Measurements from ENCODE around the gene LMNB1. TPM values are rescaled to one million over a fixed set of nuclear protein-coding genes. Genes with fewer than 3 reads are reported as not detected.

The LMNB1 gene
- total RNA-seq, 2 experiments from 2014 or later: 173 to 280 TPM

DNA sequence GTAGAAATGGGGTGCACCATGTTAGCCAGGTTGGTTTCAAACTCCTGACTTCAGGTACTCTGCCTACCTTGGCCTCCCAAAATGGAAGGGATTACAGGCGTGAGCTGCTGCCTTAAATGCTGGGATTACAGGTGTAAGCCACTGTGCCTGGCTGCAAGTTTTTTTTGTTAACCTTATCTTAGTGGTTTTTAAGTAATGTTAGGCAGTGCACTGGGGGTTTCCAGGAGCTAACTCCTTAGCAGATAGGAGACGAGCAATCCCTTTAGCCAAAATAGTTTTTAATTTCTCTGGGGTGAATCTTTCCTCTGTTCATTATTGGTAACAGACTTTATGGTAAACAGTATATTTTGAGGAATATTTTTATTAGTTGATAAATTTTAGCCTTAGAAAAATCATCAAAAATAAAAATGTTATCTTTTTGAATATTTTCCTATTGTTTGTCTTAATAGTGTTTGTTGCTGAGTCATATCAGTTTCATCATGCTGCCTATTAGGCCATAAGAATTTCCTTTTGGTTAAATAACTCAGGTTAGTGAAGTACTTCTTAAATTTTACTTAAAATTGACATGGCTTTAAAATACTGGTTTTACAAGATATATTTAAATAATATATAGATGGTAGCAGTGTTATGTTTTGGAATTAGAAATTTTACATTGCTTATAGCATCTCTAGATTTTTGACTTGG, 37.9 kb downstream of the LMNB1 start:
- Histone ChIP-seq H3K79me2 (ENCODE audit: insufficient read depth, low read depth, low read length) (peaks cover 77% of the 10 kb centered on the region; the same call in 1 of the 2 replicates), H3K27ac (ENCODE audit: low read depth, low read length, poor library complexity, severe bottlenecking) (no peak overlapping the region), H3K9me3 (ENCODE audit: low read length) (no peaks in the 10 kb centered on the region), H4K20me1 (ENCODE audit: insufficient read depth, low read length) (peaks cover 16% of the 10 kb centered on the region; the same call in 1 of the 2 replicates), H3K9me2 (ENCODE audit: insufficient read depth, low read length) (no peaks in the 10 kb centered on the region), H2AFZ (ENCODE audit: low read length) (no peak overlapping the region), H3K4me2 (ENCODE audit: low read length) (no peak overlapping the region), H3K36me3 (ENCODE audit: insufficient read depth, low read length) (peaks cover 99% of the 10 kb centered on the region), H3K4me3 (ENCODE audit: low read depth, low read length, poor library complexity, severe bottlenecking) (no peak overlapping the region), H3K4me1 (ENCODE audit: insufficient read depth, low read length, poor library complexity, severe bottlenecking) (peaks cover 11% of the 10 kb centered on the region)
- ChIA-PET CTCF (ENCODE audit: unreplicated experiment) (no interaction called here), POLR2A (interaction anchor here (0.5 to 3.0 kb wide), 10 partner anchors 10 to 141 kb away, joined by 3 to 10 read pairs (median 3); partner anchors contain the start of gene LMNB1)
- intact Hi-C loops (cut with micrococcal nuclease; ENCODE audit: unreplicated experiment): no loop called here
- TSS peak; percentile 2 for BruUV-seq (replicated peaks)
- no peak for DNase-seq (ENCODE audit: low spot score)
- TF ChIP-seq EZH2phosphoT487 (IDR thresholded peaks at IDR 0.05; ENCODE audit: borderline replicate concordance, low read depth, low read length): no peak
- TF ChIP-seq, protein P1, sequence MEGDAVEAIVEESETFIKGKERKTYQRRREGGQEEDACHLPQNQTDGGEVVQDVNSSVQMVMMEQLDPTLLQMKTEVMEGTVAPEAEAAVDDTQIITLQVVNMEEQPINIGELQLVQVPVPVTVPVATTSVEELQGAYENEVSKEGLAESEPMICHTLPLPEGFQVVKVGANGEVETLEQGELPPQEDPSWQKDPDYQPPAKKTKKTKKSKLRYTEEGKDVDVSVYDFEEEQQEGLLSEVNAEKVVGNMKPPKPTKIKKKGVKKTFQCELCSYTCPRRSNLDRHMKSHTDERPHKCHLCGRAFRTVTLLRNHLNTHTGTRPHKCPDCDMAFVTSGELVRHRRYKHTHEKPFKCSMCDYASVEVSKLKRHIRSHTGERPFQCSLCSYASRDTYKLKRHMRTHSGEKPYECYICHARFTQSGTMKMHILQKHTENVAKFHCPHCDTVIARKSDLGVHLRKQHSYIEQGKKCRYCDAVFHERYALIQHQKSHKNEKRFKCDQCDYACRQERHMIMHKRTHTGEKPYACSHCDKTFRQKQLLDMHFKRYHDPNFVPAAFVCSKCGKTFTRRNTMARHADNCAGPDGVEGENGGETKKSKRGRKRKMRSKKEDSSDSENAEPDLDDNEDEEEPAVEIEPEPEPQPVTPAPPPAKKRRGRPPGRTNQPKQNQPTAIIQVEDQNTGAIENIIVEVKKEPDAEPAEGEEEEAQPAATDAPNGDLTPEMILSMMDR (conservative IDR thresholded peaks at IDR 0.05; ENCODE audit: low read length): no peak

DNA sequence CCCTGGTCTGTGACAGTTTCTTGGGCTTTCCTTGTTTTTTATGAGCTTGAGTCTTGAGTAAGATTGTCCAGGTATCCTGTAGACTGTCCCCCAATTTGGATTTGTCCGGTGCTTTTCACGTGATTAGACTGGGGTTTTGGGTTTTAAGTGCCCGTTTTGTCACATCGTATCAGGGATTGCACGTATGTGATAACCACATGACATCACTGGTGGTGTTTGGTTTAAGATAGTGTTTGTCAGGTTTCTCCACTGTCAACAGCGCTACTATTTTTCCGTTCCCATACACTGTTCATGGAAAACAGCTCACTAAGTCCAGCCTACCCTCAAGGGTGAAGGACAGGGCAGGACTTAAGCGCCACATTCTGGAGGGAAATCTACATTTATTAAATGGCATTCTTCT, 39.7 kb downstream of the LMNB1 start:
- POLR2A ChIA-PET: interaction anchor here (0.7 kb wide), 1 partner anchor 42 kb away, joined by 3 read pairs; no protein-coding TSS in a partner anchor
- intact Hi-C loops (cut with micrococcal nuclease; ENCODE audit: unreplicated experiment): no loop called here
- Histone ChIP-seq H3K4me3 (ENCODE audit: low read depth, low read length, poor library complexity, severe bottlenecking) (no peak overlapping the region), H3K9me2 (ENCODE audit: insufficient read depth, low read length) (no peaks in the 10 kb centered on the region), H3K36me3 (ENCODE audit: insufficient read depth, low read length) (peaks cover 99% of the 10 kb centered on the region), H3K27ac (ENCODE audit: low read depth, low read length, poor library complexity, severe bottlenecking) (no peak overlapping the region), H3K79me2 (ENCODE audit: insufficient read depth, low read depth, low read length) (peaks cover 64% of the 10 kb centered on the region; the same call in 1 of the 2 replicates), H3K4me2 (ENCODE audit: low read length) (no peak overlapping the region), H2AFZ (ENCODE audit: low read length) (no peak overlapping the region), H3K9me3 (ENCODE audit: low read length) (no peaks in the 10 kb centered on the region), H4K20me1 (ENCODE audit: insufficient read depth, low read length) (no peaks in the 10 kb centered on the region; the same call in 1 of the 2 replicates), H3K4me1 (ENCODE audit: insufficient read depth, low read length, poor library complexity, severe bottlenecking) (no peaks in the 10 kb centered on the region)
- BruUV-seq (replicated peaks): no TSS peak
- CTCF ChIA-PET (ENCODE audit: unreplicated experiment): no interaction called here
- no peak for TF ChIP-seq EZH2phosphoT487 (IDR thresholded peaks at IDR 0.05; ENCODE audit: borderline replicate concordance, low read depth, low read length)
- TF ChIP-seq, protein P1 (conservative IDR thresholded peaks at IDR 0.05; ENCODE audit: low read length): no peak
- no peak for DNase-seq (ENCODE audit: low spot score)

DNA sequence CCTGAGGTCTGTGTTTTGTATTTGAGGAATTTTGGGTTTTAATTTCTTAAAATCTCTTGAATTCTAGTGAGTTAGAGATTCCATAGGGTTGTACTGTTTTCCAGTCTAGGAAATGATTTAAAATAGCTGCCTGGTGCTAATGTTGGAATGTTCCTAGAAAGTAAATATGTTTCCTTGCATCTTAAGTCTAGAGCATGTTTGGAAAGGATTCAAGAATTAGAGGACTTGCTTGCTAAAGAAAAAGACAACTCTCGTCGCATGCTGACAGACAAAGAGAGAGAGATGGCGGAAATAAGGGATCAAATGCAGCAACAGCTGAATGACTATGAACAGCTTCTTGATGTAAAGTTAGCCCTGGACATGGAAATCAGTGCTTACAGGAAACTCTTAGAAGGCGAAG, 41.8 kb downstream of the LMNB1 start:
- DNase-seq (ENCODE audit: low spot score): no peak
- no TSS peak for BruUV-seq (replicated peaks)
- H3K4me3 ChIP-seq (ENCODE audit: low read depth, low read length, poor library complexity, severe bottlenecking): no peak overlapping the region
- 0 out of 2 replicates have a peak, but pooled peaks cover 5% of the 10 kb centered on the region for H4K20me1 ChIP-seq (ENCODE audit: insufficient read depth, low read length)
- no peaks in the 10 kb centered on the region for H3K4me1 ChIP-seq (ENCODE audit: insufficient read depth, low read length, poor library complexity, severe bottlenecking)
- ChIA-PET CTCF (ENCODE audit: unreplicated experiment) (no interaction called here), POLR2A (interaction anchor here (0.8 kb wide), 1 partner anchor 24 kb away, joined by 4 read pairs; no protein-coding TSS in a partner anchor)
- peaks cover 63% of the 10 kb centered on the region; the same call in 1 of the 2 replicates for H3K79me2 ChIP-seq (ENCODE audit: insufficient read depth, low read depth, low read length)
- H3K4me2 ChIP-seq (ENCODE audit: low read length): no peak overlapping the region
- peaks cover 100% of the 10 kb centered on the region for H3K36me3 ChIP-seq (ENCODE audit: insufficient read depth, low read length)
- no peak overlapping the region for H3K27ac ChIP-seq (ENCODE audit: low read depth, low read length, poor library complexity, severe bottlenecking)
- no peaks in the 10 kb centered on the region for H3K9me2 ChIP-seq (ENCODE audit: insufficient read depth, low read length)
- no peak for TF ChIP-seq EZH2phosphoT487 (IDR thresholded peaks at IDR 0.05; ENCODE audit: borderline replicate concordance, low read depth, low read length)
- TF ChIP-seq, protein P1 (conservative IDR thresholded peaks at IDR 0.05; ENCODE audit: low read length): no peak
- H3K9me3 ChIP-seq (ENCODE audit: low read length): no peaks in the 10 kb centered on the region
- intact Hi-C loops (cut with micrococcal nuclease; ENCODE audit: unreplicated experiment): no loop called here
- no peak overlapping the region for H2AFZ ChIP-seq (ENCODE audit: low read length)
